Kidney (tissue), 14 donors: Measurements from ENCODE around the gene RPS3. TPM values are rescaled to one million over a fixed set of nuclear protein-coding genes. Genes with fewer than 3 reads are reported as not detected.

Experiments used
- DNase-seq, 5 donors: peaks; one replicate each; pipeline ENCODE4 v3.0.0-alpha.2; 2013 to 2020
- FAIRE-seq: peaks from 2 replicates; lab custom pipeline; 2012; peaks lifted over from hg19 to GRCh38; lab: Jason Lieb, UNC
- H3K27ac ChIP-seq, 2 donors: one replicate each; pipeline ENCODE4 v1.7.0; 2013; ENCODE audit warnings: low read depth in 2 of 2, low read length in 2 of 2, inconsistent platforms in 1 of 2
- H3K27me3 ChIP-seq: one replicate; pipeline ENCODE4 v1.7.1; 2013; ENCODE audit warnings: low read length, inconsistent platforms; ENCODE audit not compliant: control insufficient read depth, insufficient read depth
- H3K36me3 ChIP-seq, 3 donors: one replicate each; pipeline versions ENCODE4 v1.7.0 to v1.7.1; 2013; ENCODE audit warnings: low read length in 3 of 3, control low read depth in 1 of 3, inconsistent platforms in 1 of 3; ENCODE audit not compliant: insufficient read depth in 3 of 3, control insufficient read depth in 2 of 3
- H3K4me1 ChIP-seq, 3 donors: one replicate each; pipeline versions ENCODE4 v1.7.0 to v1.7.1; 2013; ENCODE audit warnings: low read length in 3 of 3, inconsistent platforms in 1 of 3, low read depth in 1 of 3; ENCODE audit not compliant: control insufficient read depth in 2 of 3, insufficient read depth in 2 of 3
- H3K4me3 ChIP-seq, 3 donors: one replicate each; pipeline versions ENCODE4 v1.7.0 to v1.8.1; 2013; ENCODE audit warnings: low read length in 3 of 3, control low read depth in 1 of 3, inconsistent platforms in 1 of 3
- H3K9ac ChIP-seq, 3 donors: one replicate each; pipeline versions ENCODE4 v1.7.0 to v1.7.1; 2013; ENCODE audit warnings: low read length in 3 of 3, control low read depth in 1 of 3, inconsistent platforms in 1 of 3
- H3K9me3 ChIP-seq, 3 donors: one replicate each; pipeline versions ENCODE4 v1.7.0 to v1.7.1; 2013; ENCODE audit warnings: low read length in 3 of 3, control low read depth in 1 of 3, inconsistent platforms in 1 of 3; ENCODE audit not compliant: control insufficient read depth in 2 of 3, insufficient read depth in 1 of 3
- CTCF ChIP-seq: IDR thresholded peaks from 3 replicates; pipeline ENCODE4 v1.5.1; 2012; ENCODE audit warnings: mild to moderate bottlenecking, moderate library complexity, borderline replicate concordance; ENCODE audit not compliant: insufficient read depth; ENCODE audit errors: extremely low read depth
- intact Hi-C: fragments of 100-400 bp; cut with DNase I; formaldehyde crosslinking; loops from one replicate; pipeline ENCODE4 v1.11.1; 2022
- polyA plus RNA-seq: library from polyadenylated mRNA; stranded (reverse); fragments of 350-450 nt; fragmentation: Illumina TruSeq; extraction: RNeasy Lipid Tissue Mini Kit (QIAGEN cat#74804); gene quantifications from one replicate; pipeline ENCODE4 v1.2.3, GENCODE V29; 2014; ENCODE audit warnings: low read depth, low replicate concordance; ENCODE audit not compliant: insufficient read depth
- total RNA-seq: library from RNA; stranded (reverse); fragmentation: NEBNext Ultra II Directional; extraction: Animal tissue kit (Norgen Biotek cat#: 25700); gene quantifications from one replicate; pipeline ENCODE4 v1.2.1, GENCODE V29; 2021
- donor health status: control.
- donor health status: control.
- donor health status: control.
- donor health status: control.
- donor health status: control.
- donor health status: DM: yes; HTN: yes; CAD: no.
- donor health status: Normal renal cell carcinoma (clear cell type).

The RPS3 gene
- total and polyA plus RNA-seq, 2 donors from 2014 or later, result 1,510 to 1,724 TPM

- Histone ChIP-seq H3K9ac (peak overlapping the region in 2 of 3 donors; percentile 43 to 53), H3K9me3 (no peaks in the 10 kb centered on the region), H3K4me3 (peak overlapping the region; percentile 44 to 70 (median 67)), H3K27me3 (no peaks in the 10 kb centered on the region), H3K36me3 (no peaks in the 10 kb centered on the region), H3K4me1 (peaks cover 7 to 44% (median 13%) of the 10 kb centered on the region in 3 donors), H3K27ac (peak overlapping the region; percentile 73)
- intact Hi-C loops, result no loop called here
- FAIRE-seq (no peak), DNase-seq (peak in 4 of 5 donors; percentile 63 to 85 (median 76))
- no peak for TF ChIP-seq CTCF
These were observed 47.3 kb upstream of the RPS3 start for GRCh38 chr11:75351791-75352587.

DNA sequence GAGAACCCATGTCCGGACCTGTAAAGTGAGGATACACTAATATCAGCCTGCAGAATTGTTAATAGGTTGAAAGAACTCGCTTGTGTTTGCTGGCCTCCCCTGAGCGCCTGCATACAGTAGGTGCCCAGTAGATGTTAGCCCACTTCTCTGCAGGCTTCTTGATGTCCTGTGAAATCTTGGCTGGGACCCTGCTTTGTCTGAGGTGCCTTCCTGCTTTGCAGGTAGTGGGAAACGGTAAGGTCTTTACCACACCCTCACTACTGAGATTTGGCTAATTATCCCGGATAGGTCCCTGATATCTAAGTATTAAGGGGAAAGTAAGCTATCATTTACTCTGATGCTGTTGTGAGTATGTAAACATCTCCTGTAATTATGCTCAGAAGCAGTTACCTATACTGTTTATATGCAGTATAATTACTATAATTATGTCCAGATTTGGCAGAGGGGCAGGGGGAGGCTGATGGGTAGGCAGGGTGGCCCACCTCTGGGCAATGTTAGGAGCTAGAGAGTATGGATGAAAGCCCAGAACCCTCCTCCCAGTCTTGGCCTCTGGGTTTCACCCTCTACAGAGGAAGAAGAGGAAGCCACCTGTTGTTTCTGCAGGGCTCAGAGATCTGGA is 46.6 kb upstream of the RPS3 start:
- peak overlapping the region; percentile 25 to 73 for H3K27ac ChIP-seq
- no peak for TF ChIP-seq CTCF
- H3K9me3 ChIP-seq, result no peaks in the 10 kb centered on the region
- H3K36me3 ChIP-seq, result no peaks in the 10 kb centered on the region
- H3K27me3 ChIP-seq, result no peaks in the 10 kb centered on the region
- DNase-seq (peak in 1 of 5 donors; percentile 28), FAIRE-seq (no peak)
- H3K4me3 ChIP-seq, result peak overlapping the region in 2 of 3 donors; percentile 44 to 70
- H3K4me1 ChIP-seq, result peaks cover 3 to 37% (median 7%) of the 10 kb centered on the region in 3 donors
- intact Hi-C loops, result no loop called here
- no peak overlapping the region for H3K9ac ChIP-seq

GRCh38 chr11:75355051-75355450 is 44.3 kb upstream of the RPS3 start:
- Histone ChIP-seq H3K4me1 (peaks cover 0 to 17% (median 3%) of the 10 kb centered on the region in 3 donors), H3K9me3 (no peaks in the 10 kb centered on the region), H3K36me3 (no peaks in the 10 kb centered on the region), H3K4me3 (no peak overlapping the region), H3K27me3 (no peaks in the 10 kb centered on the region), H3K9ac (no peak overlapping the region), H3K27ac (no peak overlapping the region)
- TF ChIP-seq CTCF, result no peak
- intact Hi-C loops, result no loop called here
- FAIRE-seq (no peak), DNase-seq (no peak)
